T-helper 22 cell (primary cell): ENCODE data around the gene GMDS.
"Not testable (repeated sequence)": the region's sequence is repeated elsewhere in the genome, so short reads cannot be mapped to it uniquely, and the experiment has no call there.

Source experiments
- DNase-seq: peaks from one replicate; pipeline ENCODE4 v3.0.0-alpha.2; 2020; ENCODE audit warnings: low read depth

GMDS gene

GRCh38 chr6:1770968-1771723, 474.3 kb downstream of the GMDS start:
- DNase-seq, result no peak

DNA sequence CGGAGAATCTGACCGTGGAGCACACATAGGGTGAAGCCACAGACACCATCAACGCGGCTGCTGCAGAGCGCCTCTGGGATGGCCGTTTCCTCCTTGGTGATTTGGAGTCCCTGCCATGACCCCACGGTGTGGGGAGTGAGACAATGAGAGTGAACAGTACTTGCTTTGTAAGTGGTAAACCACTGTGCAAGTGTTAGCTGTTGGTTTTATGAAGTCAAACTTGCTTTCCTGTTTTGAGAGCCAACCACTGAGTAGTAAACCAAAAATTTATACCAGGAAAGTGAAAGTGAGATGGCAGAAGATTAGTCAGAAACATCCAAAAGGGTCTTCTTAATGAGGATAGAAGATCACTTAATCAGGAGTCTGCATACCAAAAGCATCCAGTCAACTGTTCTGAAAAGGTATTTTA, 475.0 kb downstream of the GMDS start:
- no peak for DNase-seq

DNA sequence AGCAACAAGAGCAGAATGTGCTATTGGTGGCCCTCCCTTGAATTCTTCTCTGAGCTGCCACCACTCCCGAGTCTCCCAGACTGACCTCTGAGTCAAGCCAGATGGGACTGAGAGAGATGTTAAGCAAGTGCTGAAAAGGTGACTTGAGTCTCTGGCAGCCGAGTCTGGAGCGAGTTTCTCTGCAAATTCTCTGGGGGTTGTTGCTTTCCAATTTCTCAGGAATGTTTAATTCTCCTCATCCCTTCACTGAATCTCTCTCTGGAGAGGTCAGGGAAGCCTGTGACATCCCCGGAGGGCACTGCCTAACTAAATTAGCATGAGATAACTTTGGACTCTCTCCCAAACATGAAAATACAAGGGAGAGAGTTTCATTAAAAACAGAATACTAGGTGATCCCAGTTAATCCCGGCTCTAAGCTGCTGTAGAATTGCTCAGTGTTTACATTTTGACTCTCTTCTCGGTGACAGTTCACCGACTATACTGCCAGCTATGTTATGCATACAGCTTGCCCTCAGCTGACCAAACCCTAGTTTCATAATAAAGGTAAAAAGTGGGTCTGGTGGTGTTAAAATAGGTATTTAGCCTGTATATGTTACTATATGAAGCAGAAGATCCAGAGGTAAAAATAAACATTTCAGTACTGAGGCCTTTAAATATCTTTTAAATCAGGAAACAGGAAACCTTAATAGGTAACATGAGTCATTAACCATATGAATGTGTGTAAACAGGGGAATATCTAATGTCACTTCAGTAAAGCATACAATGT, 477.7 kb downstream of the GMDS start:
- no peak for DNase-seq

GRCh38 chr6:1766654-1767053, 478.8 kb downstream of the GMDS start:
- DNase-seq, result no peak

GRCh38 chr6:1765160-1765903, 480.1 kb downstream of the GMDS start:
- no peak for DNase-seq

GRCh38 chr6:1764397-1764987, 480.9 kb downstream of the GMDS start:
- DNase-seq, result no peak

- DNase-seq, result no peak
Measured at GRCh38 chr6:1763404-1763803, 482.0 kb downstream of the GMDS start.

DNA sequence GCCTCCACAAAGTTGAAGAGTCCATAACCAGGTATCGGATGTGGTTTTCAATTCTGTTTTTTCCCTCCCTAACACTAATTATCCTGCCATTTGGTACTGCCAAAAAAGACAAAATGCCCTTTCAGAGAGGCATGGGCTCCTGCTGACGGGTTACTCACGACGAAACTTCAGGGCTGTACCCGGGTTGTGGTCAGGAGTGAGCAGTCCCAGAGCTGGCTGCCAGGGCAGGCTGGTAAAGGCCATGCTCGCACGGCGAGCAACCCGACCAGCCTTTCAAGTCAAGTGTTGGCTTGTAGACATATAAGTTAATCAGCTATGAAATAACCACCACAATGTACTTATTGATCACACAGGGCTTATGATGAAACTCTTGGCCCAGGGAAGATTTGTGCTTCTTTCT, 483.2 kb downstream of the GMDS start:
- DNase-seq, result no peak

GRCh38 chr6:1761477-1761877, 483.9 kb downstream of the GMDS start:
- no peak for DNase-seq

- no peak for DNase-seq
Measured at GRCh38 chr6:1760876-1761275, 484.5 kb downstream of the GMDS start.

DNA sequence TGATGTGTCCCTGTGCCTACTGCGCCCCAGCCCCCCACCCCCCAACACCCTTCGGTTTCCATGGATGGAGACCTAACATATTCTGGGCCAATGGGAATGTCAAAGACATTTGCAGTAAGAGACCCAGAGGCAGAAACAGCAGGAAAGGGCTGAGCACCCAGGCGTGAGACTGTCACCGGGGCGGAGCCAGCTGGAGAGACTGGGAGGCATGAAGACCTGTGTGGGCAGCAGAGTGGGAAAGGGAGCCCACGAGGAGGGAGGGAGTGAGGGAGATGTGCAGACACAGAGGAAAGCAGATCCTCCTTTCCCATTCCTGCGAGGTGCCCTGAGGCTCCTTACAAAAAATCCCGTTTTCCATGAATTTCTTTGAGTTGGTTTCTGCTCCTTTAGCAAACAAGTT, 485.5 kb downstream of the GMDS start:
- no peak for DNase-seq

DNA sequence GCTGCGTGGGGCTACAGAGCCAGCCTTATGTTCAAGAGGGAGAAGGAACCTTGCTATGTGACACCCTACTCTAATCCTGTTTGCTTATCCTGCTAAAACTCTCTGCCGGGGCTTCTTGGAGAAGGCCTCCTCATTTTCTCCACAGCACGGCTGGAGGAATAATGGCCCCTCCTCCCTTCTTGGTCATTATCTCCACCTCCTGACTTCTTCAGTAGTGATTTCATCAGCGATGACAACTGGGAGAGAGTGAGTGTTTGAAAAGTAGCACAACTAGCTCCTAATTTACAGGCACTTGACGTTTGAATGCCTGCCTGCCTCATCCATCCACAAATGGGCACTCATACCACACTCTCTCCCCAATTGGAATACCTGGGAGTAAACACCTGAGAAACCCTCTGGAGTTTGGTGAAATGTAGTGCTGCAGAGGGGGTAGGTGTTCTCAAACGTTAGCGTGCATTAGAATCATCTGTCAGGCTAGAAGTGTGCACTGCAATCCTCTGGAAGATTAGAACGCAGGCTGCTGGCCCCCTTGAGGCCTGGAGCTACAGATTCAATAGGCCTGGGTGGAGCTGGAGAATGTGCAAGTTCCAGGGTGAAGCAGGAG, 487.2 kb downstream of the GMDS start:
- DNase-seq, result no peak

DNA sequence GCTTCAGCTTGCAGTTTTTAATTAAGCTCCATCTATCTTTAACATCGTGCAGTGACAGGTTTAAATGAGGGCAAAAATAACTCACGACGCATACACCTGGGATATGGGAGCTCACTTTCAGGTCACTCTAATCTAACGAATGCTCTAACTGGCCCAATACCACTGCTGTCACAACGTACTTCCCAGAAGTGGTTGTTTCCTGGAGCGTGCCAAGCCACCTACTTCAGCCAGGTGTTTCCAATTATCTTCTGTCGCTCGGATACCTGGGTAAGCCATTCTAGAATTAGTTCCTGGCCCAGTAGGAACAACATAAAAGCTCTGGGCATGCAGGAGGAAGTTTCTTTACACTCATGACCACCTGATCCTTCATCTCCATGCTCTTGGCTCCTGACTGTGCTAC, 488.3 kb downstream of the GMDS start:
- DNase-seq, result no peak

- no peak for DNase-seq
Measured at GRCh38 chr6:1756472-1757129, 488.8 kb downstream of the GMDS start.

- DNase-seq, result not testable (repeated sequence)
Measured at GRCh38 chr6:1751063-1751462, 494.3 kb downstream of the GMDS start.

- no peak for DNase-seq
Measured at GRCh38 chr6:1749041-1749440, 496.4 kb downstream of the GMDS start.

DNA sequence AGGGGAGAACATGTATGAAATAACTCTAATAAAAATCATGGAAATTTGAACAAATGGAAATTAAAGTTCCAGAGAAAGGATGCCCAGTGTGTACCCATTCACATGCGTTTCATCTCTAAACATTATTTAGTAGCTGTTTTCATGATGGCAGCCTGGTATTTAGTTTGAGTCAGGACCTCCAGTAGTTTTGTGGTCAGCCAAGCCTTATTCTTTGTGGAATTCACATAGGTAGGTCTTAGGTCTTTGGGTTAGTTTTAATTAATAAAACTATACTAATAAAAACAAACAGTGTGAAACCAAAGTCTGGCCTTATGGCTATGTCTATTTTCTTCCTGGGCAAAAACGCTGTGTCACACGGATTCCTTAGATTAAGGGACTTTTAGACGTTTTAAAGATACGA, 497.9 kb downstream of the GMDS start:
- no peak for DNase-seq

- no peak for DNase-seq
Measured at GRCh38 chr6:1747003-1747402, 498.4 kb downstream of the GMDS start.

DNA sequence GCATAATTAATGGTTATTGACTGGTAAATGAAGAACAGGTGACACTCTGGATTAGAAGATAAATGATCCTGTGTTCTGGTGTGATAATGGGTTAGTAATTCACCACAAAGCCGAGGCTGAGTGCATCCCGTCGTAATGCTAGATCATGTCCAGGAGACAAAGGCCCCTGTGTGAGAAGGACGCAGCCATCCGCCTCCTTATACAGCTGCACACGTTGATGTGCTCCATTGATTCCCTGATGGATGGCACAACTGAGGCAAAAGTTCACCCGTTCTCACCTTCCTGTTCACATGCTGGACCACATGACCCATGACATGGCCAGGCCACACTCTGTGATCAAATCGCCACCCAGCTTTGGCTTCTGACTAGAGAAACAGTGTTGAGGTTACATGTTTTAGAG, 499.6 kb downstream of the GMDS start:
- DNase-seq, result no peak

DNA sequence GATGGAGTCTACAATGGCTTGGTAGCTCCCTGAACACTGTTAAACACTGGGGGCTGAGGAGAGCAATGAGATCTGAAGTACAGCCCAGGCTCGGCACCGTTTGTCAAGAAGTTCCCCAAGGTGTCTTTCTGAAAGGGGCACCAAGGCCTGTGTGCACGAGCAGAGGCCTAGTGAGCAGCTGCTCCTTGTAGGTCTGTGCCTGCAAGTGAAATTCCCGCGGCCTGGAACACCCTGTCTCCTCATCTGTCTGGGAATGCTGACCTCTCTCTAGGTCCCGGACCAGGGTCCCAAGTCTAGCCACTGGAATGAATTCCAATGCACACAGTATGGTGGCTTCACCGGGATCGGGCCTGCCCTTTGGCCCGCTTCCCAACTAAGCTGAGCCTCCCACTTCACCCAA, 500.9 kb downstream of the GMDS start:
- no peak for DNase-seq

- DNase-seq, result no peak
Measured at GRCh38 chr6:1739680-1740079, 505.7 kb downstream of the GMDS start.

- no peak for DNase-seq
Measured at GRCh38 chr6:1739220-1739619, 506.2 kb downstream of the GMDS start.
